Fibroblast of villous mesenchyme (primary cell): ENCODE results near the gene PTGFR. TPM values are rescaled to one million over a fixed set of nuclear protein-coding genes. Genes with fewer than 3 reads are reported as not detected.
A peak's percentile ranks its signal among the peaks of the same experiment; 100 is the strongest.

ENCODE experiments used
- DNase-seq: peaks from one replicate; pipeline ENCODE4 v3.0.0-alpha.2; 2010; ENCODE audit warnings: low read depth
- H3K4me3 ChIP-seq: 2 replicates; pipeline ENCODE4 v1.5.1; 2011; ENCODE audit warnings: low read depth, mild to moderate bottlenecking, low read length
- CTCF ChIP-seq: IDR thresholded peaks from 2 replicates; pipeline ENCODE4 v1.5.1; 2012; ENCODE audit warnings: low read depth, mild to moderate bottlenecking, low read length; ENCODE audit not compliant: insufficient read depth
- total RNA-seq: library from RNA; depleted of rRNA; stranded (reverse); fragments of >200 nt; gene quantifications from 2 replicates; pipeline ENCODE4 v1.2.3, GENCODE V29; 2012

The PTGFR gene
- total RNA-seq, 1 donor = 11.7 TPM

DNA sequence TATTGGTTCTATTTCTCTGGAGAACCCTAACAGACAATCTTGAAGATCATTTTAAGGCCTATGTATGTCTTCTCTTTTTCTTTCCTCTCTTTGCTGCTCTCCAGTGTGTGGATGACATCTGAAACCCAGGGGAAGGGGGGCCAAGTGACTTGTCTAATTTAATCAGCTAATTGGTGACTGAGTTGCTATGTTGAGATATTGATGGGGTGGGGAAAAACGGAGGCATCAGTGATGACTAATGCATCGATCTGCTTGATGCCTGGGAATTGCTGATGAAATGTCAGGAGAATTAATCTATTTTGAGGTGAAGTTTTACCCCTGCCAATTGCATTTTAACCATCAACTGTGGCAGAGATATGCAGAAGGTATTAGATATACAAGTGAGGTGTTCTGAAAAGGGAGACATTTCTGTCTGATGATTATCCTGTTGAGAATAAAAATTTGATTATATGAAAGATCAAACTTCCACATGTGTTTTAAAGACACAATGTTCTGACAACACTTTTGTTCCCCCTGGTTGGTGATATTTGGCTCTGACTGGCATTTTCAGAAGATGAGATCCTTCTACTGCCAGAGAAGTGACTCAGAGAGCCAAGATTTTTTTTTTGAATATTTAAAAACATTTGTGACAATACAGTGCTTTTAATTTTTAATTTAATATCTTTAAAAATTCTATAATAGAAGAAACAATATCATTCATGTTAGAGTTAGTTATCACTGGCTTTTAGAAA is 18.7 kb upstream of the PTGFR start:
- no peak for TF ChIP-seq CTCF
- H3K4me3 ChIP-seq = no peak overlapping the region
- no peak for DNase-seq

- no peak for DNase-seq
- no peak overlapping the region for H3K4me3 ChIP-seq
- no peak for TF ChIP-seq CTCF
Measured at GRCh38 chr1:78472851-78473496, 17.8 kb upstream of the PTGFR start.

DNA sequence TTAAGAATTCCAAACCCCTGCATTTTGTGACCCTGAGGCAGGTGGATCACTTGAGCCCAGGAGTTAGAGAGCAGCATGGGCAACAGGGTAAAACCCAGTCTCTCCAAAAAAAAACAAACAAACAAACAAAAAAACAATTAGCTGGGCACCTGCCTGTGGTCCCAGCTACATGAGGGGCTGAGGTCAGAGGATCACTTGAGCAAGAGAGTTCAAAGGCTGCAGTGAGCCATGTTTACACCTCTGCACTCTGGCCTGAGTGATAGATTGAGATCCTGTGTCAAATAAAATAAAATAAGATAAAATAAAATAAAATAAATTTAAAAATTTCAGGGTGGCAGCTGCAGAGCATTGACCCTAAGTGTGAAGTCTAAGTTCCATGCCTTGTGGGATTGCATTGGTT is 16.7 kb upstream of the PTGFR start:
- TF ChIP-seq CTCF = no peak
- H3K4me3 ChIP-seq = no peak overlapping the region
- DNase-seq = no peak

- DNase-seq = peak; percentile 44
- no peak for TF ChIP-seq CTCF
- H3K4me3 ChIP-seq = no peak overlapping the region
Measured at GRCh38 chr1:78475888-78476610, 14.7 kb upstream of the PTGFR start.

GRCh38 chr1:78483903-78484302 is 6.9 kb upstream of the PTGFR start:
- peak; percentile 2 for DNase-seq
- no peak for TF ChIP-seq CTCF
- H3K4me3 ChIP-seq = no peak overlapping the region

GRCh38 chr1:78491451-78492071 is 787 bp downstream of the PTGFR start:
- peak overlapping the region; percentile 67 for H3K4me3 ChIP-seq
- peak; percentile 35 for DNase-seq
- no peak for TF ChIP-seq CTCF
